Measurements from ENCODE around the gene MRPL32.

GRCh38 chr7:42902331-42902730, 29.8 kb upstream of the MRPL32 start:
- TF ChIP-seq CTCF (IDR thresholded peaks at IDR 0.05; ENCODE audit: insufficient read depth, low read length, poor library complexity, severe bottlenecking) (no peak), EZH2phosphoT487 (conservative IDR thresholded peaks at IDR 0.05; ENCODE audit: low read length) (no peak)
